ENCODE results near the gene NOP56. TPM values are rescaled to one million over a fixed set of nuclear protein-coding genes. Genes with fewer than 3 reads are reported as not detected.

The NOP56 gene
- total and polyA plus RNA-seq, 2 of the 8 experiments (the other 6 are each of a cell fraction or from before 2014, with no cell fraction given) = 391 to 677 TPM

DNA sequence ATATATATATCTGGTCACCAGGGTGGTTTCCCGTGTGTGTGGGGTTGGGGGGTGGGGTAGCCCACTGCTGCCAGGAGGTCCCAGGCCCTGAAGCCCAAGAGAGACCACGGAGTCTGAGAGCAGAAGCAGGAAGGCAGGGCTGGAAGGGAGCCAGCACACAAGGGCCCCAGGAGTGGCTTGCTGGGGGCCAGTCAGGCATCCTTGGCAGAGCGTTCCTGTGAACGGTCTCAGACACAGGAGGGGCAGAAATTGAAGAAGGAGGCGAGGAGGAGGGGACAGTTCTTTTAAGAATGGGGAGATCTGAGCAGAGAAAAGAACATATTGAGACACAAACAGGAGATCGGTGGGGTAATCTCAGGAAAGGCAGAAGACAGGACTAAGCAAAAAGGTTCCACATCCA, 38.3 kb downstream of the NOP56 start (continued):
- TF ChIP-seq CHD7 (IDR thresholded peaks at IDR 0.05; ENCODE audit: insufficient replicate concordance, low read length) (no peak), CBX8 (IDR thresholded peaks at IDR 0.05; ENCODE audit: borderline replicate concordance, low read depth, low read length) (no peak), FOSL1 (IDR thresholded peaks at IDR 0.05; ENCODE audit: insufficient read depth, low read depth, low read length) (no peak), SIRT6 (IDR thresholded peaks at IDR 0.05; ENCODE audit: low read length) (no peak), SP4 (IDR thresholded peaks at IDR 0.05; ENCODE audit: low read length) (no peak), EGR1 (IDR thresholded peaks at IDR 0.05; ENCODE audit: borderline replicate concordance, low read depth, low read length) (no peak), KDM5A (IDR thresholded peaks at IDR 0.05; ENCODE audit: low read length) (no peak), CBX5 (IDR thresholded peaks at IDR 0.05; ENCODE audit: low read depth, low read length) (no peak), MAX (IDR thresholded peaks at IDR 0.05) (no peak), KDM4A (IDR thresholded peaks at IDR 0.05; ENCODE audit: low read depth, low read length, severe bottlenecking) (no peak), POLR2AphosphoS5 (IDR thresholded peaks at IDR 0.05; ENCODE audit: low read depth, low read length) (no peak), NRF1 (IDR thresholded peaks at IDR 0.05; ENCODE audit: low read depth, low read length) (no peak), SAP30 (IDR thresholded peaks at IDR 0.05; ENCODE audit: insufficient read depth, insufficient replicate concordance, low read length) (no peak)
